ENCODE measurements around the gene GRM2.

GRM2 gene

DNA sequence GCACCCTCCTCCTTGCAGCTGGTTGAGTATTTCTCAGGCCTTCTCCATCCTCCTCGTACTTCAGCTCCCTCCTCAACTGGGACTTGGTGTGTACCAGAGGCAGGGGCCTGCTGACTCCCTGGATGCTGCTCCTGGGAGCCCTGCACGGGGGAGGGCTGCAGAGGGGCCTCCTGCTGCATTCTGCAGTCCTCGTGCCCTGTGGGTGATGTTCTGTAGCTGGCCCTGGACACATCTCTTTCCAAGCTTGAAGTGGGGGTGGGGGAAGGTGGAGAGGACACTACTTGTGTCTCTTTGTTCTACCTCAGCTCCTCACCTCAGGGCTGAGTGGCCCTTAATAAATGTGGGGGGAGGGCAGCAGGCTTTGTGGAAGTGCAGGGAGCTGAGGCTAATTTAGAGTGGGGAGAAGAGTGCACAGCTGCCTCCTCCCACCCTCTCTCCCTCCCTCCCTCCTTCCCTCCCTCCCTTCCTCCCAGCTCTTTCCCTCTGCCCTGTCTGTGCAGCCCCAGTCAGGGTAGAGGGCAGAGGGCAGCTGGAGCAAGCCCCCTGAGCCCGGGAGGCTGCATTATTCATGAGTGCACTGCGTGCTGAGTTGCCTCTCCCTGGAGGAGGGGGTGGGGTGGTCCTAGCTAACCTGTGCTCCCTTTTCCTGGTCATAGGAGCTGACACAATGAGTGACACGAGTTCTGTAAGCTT, 3.7 kb upstream of the GRM2 start:
- in situ Hi-C loops (cut with HindIII; ENCODE audit: low pct_unique_long_range_greater_than_20kb, low sequenced_read_pairs): no loop called here
- TF ChIP-seq JUND (IDR thresholded peaks at IDR 0.05; ENCODE audit: low read depth): no peak
- no peak for DNase-seq (ENCODE audit: low read depth in 1 of 2, low spot score in 1 of 2)

DNA sequence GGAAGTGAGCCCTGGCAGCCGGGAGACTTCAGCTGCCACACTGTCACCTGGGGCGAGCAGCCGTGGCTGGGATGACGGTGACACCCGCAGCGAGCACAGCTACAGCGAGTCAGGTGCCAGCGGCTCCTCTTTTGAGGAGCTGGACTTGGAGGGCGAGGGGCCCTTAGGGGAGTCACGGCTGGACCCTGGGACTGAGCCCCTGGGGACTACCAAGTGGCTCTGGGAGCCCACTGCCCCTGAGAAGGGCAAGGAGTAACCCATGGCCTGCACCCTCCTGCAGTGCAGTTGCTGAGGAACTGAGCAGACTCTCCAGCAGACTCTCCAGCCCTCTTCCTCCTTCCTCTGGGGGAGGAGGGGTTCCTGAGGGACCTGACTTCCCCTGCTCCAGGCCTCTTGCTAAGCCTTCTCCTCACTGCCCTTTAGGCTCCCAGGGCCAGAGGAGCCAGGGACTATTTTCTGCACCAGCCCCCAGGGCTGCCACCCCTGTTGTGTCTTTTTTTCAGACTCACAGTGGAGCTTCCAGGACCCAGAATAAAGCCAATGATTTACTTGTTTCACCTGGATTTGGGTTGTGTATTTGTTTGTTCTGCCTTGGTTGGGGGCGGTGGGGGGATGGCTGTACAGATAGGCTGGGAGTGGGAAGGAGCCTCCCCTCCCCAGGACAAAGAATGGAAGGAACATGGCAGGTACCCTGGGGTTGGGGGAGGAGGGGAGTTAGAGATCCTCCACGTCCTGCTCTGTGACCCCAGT, 2.9 kb upstream of the GRM2 start:
- no peak for TF ChIP-seq JUND (IDR thresholded peaks at IDR 0.05; ENCODE audit: low read depth)
- in situ Hi-C loops (cut with HindIII; ENCODE audit: low pct_unique_long_range_greater_than_20kb, low sequenced_read_pairs): no loop called here
- DNase-seq (ENCODE audit: low read depth in 1 of 2, low spot score in 1 of 2): no peak

DNA sequence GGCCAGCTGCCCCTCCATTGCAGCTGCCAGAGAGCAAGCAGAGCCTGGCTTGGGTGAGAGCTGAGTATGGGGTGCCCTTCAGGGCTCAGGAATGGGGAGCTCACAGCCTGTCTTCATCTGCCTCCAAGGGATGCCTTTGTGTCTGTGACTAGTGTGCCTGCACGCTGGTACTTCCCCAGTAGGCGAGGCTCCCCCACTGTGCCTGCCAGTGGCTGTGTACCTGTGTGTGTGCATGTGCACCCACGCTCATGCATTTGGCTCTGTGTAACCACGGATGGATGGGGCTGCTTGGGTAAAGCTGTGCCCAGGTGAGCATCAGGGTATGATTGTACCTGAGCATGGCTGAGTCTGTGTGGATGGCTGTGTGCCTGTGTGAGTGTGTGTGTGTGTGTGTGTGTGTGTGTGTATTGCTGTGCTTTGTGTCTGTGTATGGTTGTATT, 2.3 kb upstream of the GRM2 start:
- TF ChIP-seq JUND (IDR thresholded peaks at IDR 0.05; ENCODE audit: low read depth): no peak
- no peak for DNase-seq (ENCODE audit: low read depth in 1 of 2, low spot score in 1 of 2)
- in situ Hi-C loops (cut with HindIII; ENCODE audit: low pct_unique_long_range_greater_than_20kb, low sequenced_read_pairs): no loop called here

DNA sequence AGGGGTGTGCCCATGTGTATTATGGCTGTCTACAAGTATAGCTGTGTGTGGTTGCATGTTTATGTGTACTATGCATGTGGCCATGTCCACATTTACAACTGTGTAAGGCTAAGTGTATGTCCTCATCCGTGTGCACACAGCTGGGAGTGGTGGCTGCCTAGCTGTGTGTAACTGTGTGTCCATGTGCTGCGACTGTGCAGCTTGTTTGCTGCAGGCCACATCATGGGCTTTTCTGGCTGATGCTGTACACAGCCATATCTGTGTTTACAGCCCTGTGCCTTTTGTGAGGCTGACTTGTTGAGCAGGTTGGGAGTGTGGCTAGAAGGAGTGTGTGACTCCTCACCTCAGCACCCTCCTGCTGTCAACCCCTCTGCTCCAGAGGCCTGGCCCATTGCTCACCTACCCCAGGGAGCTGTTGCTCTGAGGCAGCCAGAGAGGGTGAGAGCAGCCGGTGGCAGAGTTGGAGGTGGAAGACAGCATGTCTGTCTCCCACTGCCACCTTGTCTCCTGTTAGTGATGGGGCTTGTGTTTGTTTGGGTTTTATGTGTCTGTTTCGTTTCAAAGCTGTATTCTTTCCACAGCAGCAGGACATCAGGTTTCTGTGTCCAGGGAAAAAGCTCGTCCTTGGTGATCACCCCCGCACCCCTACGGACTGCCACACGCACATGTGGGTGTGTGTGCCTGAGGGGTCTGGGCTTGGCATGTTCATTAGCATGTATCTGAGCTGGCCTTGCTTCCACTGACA, 1.4 kb upstream of the GRM2 start:
- DNase-seq (ENCODE audit: low read depth in 1 of 2, low spot score in 1 of 2): no peak
- TF ChIP-seq JUND (IDR thresholded peaks at IDR 0.05; ENCODE audit: low read depth): no peak
- in situ Hi-C loops (cut with HindIII; ENCODE audit: low pct_unique_long_range_greater_than_20kb, low sequenced_read_pairs): no loop called here

DNA sequence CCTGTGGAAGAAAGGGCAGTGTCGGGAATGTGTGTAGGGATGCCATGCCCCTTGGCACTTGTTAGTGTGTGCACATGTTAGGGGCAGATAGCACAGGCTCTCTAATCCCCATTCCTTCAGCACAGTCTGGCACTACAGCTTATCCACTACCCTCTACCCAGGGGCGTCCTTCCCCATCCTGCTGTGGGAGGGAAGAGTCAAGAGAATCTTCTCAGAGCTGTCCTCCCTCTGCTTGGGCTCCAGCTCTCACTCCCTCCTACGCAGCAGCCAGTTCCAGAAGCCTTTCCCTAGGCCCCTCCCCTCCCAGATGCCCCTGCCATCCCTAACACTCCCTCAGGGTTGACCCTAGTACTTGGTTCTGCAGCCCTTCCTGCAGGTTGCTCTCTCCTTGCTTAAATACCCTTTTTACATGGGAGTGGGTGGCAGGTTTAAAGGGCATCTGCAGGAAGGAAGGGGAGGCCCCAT, 815 bp upstream of the GRM2 start:
- TF ChIP-seq JUND (IDR thresholded peaks at IDR 0.05; ENCODE audit: low read depth): no peak
- in situ Hi-C loops (cut with HindIII; ENCODE audit: low pct_unique_long_range_greater_than_20kb, low sequenced_read_pairs): no loop called here
- DNase-seq (ENCODE audit: low read depth in 1 of 2, low spot score in 1 of 2): no peak

DNA sequence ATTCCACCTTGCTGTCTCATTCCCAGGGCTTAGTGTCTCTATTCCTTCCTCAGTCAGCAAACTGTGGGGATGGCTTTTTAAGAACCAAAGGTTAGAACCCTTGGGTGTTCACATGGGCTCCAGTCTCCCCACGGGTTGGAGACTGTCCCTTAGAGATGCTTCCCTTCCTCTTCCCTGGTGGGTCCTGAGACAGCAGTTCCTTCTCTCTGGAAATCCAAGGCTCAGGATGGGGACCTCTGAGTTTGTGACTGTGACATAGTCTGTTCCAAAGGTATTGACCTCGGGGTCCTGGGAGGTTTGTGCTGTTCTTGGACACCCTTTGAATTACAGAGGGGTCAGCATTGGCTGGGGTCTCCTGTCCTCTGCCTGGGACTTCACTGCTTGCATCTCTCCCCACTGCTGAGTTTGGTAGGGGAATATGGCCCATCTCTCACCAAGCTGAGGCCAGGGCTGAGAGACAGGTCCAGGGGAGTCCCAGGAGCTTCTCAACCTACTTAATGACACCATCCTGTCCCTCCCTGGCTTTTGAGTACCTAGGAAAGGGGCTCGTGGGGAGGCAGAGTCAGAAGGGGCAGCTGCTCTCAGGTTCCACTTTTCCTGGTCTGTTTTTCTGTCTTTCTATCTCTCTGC, 1.5 kb downstream of the GRM2 start:
- no peak for DNase-seq (ENCODE audit: low read depth in 1 of 2, low spot score in 1 of 2)
- TF ChIP-seq JUND (IDR thresholded peaks at IDR 0.05; ENCODE audit: low read depth): no peak
- in situ Hi-C loops (cut with HindIII; ENCODE audit: low pct_unique_long_range_greater_than_20kb, low sequenced_read_pairs): no loop called here

DNA sequence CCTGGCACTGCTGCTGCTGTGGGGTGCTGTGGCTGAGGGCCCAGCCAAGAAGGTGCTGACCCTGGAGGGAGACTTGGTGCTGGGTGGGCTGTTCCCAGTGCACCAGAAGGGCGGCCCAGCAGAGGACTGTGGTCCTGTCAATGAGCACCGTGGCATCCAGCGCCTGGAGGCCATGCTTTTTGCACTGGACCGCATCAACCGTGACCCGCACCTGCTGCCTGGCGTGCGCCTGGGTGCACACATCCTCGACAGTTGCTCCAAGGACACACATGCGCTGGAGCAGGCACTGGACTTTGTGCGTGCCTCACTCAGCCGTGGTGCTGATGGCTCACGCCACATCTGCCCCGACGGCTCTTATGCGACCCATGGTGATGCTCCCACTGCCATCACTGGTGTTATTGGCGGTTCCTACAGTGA, 2.1 kb downstream of the GRM2 start:
- DNase-seq (ENCODE audit: low read depth in 1 of 2, low spot score in 1 of 2): no peak
- in situ Hi-C loops (cut with HindIII; ENCODE audit: low pct_unique_long_range_greater_than_20kb, low sequenced_read_pairs): no loop called here
- TF ChIP-seq JUND (IDR thresholded peaks at IDR 0.05; ENCODE audit: low read depth): no peak

DNA sequence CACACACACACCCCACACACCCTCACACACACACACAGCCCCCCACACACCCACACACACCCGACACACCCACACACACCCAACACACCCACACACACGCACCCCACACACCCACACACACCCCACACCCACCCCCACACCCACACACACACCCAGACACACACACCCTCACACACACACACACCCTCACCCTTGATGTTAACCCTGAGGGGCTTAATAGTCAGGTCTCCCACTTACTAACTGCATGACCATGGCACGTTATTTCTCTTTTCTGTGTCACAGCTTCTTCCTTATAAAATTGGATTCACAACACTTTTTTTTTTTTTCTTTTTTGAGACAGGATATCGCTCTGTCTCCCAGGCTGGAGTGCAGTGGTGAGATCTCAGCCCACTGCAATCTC, 2.8 kb downstream of the GRM2 start:
- in situ Hi-C loops (cut with HindIII; ENCODE audit: low pct_unique_long_range_greater_than_20kb, low sequenced_read_pairs): no loop called here
- no peak for TF ChIP-seq JUND (IDR thresholded peaks at IDR 0.05; ENCODE audit: low read depth)
- DNase-seq (ENCODE audit: low read depth in 1 of 2, low spot score in 1 of 2): no peak

DNA sequence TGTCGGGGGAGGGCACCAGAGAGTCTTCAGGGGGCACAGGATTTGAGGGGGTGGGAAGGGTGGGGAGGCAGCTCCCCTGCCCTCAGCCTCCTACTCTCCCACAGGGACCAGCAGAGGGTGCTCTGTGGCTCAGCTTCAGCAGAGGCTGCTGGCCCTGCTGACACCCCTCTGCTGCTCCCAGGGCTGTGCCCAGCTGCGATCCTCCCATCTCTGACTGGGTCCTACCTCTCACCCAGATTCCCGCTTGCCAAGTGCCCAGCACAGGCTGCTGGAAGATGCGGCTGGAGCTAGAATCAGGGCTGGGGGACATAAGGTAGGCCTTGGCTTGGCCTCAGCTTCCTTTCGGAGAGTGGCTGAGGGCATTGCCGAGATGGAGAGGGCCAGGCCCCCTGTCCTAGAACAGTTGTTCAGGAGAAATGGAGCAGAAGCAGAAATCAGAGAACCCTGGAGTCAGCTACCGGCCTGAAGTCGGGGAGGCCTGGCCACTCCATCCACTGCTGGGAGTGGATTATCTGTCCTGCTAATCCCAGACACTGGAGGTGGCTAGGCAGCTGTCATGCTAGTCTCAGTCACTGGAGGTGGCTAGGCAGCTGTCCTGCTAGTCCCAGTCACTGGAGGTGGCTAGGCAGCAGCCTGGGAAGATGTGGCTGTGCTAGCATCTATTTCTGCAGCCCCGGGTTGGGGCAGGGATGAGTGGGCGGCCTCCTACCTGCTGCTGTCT, 3.9 kb downstream of the GRM2 start:
- TF ChIP-seq JUND (IDR thresholded peaks at IDR 0.05; ENCODE audit: low read depth): no peak
- DNase-seq (ENCODE audit: low read depth in 1 of 2, low spot score in 1 of 2): no peak
- in situ Hi-C loops (cut with HindIII; ENCODE audit: low pct_unique_long_range_greater_than_20kb, low sequenced_read_pairs): no loop called here

DNA sequence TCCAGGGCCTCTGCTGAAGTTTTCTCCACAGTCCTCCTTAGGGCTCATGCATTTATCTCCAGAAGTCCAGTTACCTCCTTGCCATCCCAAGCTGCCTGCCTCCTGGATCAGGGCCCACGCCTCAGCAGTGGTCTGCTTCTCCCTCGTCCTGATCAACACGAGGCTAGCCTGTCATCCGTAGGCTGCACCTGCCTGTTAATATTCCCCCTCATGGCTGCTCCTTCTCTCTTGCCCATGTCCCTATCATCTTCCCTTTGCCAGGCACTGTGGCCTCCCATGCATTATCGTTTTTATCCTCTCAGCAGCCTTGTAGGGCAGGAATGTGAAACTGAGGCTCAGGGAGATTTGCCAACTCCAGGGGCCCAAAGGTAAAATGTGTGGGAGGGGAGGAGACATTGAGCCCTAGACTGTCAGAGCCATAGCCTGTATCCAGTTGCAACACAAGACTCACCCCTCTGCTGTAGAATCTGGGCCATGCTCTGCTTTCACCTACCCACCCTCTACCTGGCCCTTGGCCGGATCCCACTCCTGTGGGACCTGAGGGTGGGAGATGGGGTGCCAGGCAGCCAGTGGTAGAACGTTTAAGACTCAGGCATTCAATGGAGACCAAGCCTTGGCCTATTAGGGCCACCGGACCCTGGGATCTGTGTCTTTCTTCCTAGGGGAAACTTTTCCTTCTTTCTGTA, 4.6 kb downstream of the GRM2 start:
- DNase-seq (ENCODE audit: low read depth in 1 of 2, low spot score in 1 of 2): no peak
- no peak for TF ChIP-seq JUND (IDR thresholded peaks at IDR 0.05; ENCODE audit: low read depth)
- in situ Hi-C loops (cut with HindIII; ENCODE audit: low pct_unique_long_range_greater_than_20kb, low sequenced_read_pairs): no loop called here

DNA sequence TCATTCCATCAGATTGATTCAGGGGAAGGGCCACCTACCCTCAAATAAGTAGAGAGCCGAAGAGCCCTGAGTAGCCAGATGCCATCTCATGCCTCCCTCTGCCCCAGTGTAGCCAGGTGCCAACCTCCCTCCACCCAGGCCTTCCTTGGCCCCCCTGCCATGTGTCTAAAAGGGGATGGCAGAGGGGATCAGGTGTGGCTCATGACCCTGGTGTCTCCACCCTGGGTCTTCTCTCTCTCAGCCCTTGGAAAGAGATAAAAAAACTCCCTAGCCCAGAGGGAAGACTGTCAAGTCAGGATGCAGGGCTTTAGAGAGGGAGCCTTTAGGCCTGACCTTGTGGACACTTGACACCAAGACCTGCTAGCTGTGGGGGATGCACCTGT, 5.2 kb downstream of the GRM2 start:
- in situ Hi-C loops (cut with HindIII; ENCODE audit: low pct_unique_long_range_greater_than_20kb, low sequenced_read_pairs): no loop called here

More for the DNA sequence above, 5.2 kb downstream of the GRM2 start:
- TF ChIP-seq JUND (IDR thresholded peaks at IDR 0.05; ENCODE audit: low read depth): no peak
- no peak for DNase-seq (ENCODE audit: low read depth in 1 of 2, low spot score in 1 of 2)
